GM21447 (cell line): ENCODE data around the gene PLCB2.

Experiments used
- ATAC-seq: cut with Tn5 transposase; IDR thresholded peaks from one replicate; pipeline ENCODE4 v1.9.1; 2021; ENCODE audit not compliant: unreplicated experiment

Gene PLCB2

DNA sequence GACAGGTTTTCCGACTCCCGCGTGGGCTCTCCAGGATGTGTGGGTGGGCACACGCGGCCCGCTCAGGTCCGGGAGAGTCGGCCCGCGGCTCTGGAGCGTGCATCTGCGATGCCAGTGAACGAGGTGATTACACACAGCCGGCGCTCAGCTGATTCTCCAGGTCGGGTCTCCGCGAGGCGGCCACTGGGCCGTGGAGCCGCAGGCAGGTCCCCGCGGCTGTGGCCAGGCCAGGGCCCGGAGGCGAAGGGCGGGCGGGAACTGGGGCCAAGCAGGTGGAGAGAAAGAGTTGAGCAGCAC, 55.6 kb downstream of the PLCB2 start:
- no peak for ATAC-seq

DNA sequence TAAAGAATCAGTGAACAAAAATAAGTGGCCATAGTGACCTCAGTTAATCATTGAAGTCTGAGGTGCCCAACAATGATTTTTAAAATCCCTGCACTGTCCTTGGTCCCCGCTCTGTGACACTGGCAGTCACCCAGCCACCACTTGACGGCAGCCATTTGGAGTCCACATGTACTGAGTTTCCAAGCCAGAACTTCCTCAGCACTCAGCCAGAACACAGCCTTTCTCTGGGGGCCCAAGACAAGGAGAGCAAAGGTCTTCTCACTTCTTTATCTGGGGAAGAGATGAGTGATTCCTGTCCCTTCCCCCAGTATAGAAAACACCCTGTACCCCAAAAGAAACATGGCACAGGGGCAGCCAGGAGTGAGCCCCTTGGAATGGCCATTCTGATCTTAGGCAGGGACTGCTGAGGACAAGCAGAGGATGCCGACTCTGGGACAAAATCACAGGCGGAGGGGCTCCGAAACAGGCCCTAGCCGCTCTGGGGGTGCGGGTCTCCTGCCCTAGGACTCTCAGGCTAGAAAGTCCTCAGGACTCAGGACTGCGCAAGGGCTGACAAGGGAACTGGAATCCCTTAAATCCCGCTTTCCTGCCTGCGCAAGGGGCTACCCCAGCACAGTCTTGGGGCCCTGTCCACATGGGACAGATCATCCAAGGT, 56.1 kb downstream of the PLCB2 start:
- ATAC-seq = no peak

GRCh38 chr15:40250771-40251483, 56.8 kb downstream of the PLCB2 start:
- ATAC-seq = no peak

DNA sequence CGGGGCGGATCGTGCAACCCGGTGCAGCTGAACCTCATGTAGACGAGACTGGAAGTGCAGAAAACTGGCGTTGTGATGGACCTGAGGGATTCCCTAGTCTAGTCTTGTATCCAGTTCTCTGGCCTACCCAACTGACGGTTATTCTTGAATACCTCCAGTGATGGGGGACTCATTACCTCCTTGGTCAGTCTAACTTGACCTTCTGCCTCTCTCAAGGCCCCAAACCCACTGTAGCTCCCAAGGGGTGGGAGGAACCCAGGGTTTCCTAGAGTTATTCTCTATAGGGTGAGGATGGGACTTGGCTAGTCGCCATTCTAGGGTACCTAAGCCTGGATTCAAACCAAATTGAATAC, 57.5 kb downstream of the PLCB2 start:
- no peak for ATAC-seq

GRCh38 chr15:40249477-40250303, 58.0 kb downstream of the PLCB2 start:
- no peak for ATAC-seq

- no peak for ATAC-seq
Measured at GRCh38 chr15:40248006-40248783, 59.5 kb downstream of the PLCB2 start.

- ATAC-seq = no peak
Measured at GRCh38 chr15:40247406-40247971, 60.2 kb downstream of the PLCB2 start.

DNA sequence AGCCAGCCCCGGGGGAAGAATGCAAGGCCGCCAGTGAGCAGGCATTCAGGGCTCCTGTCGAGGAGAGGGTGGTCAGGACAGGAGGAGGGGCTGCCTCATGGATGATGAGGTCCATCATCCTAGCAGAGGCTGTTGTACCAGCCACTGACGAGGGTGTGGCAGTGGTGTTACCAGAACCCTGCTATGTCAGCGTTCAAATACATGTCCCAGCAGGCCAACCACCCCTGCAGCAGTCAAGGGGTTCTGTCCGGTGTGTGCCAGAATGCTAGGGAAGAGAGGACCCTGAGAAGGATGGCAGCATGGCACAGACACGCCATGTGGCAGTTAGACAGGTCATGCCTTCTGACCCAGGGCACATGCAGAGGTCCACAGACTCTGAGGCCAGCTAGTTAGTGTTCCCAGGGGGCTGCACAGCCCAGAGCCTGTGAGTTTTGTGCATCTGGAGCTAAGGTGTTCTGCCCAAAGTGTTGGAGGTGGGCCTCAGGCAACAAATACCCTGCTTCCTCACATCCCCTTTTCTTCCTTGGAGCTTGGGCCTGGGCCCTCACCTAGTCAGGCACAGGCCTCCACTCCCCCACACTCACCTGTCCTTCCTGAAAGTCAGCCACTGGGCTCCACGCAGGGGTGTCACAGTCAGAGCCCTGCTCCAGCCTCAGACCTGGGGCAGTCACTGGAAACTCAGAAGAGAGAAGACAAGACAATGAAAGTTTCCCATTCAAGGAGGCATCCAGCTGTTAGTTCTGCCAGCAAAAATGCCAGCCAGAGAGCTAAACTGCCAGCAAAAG, 61.0 kb downstream of the PLCB2 start:
- no peak for ATAC-seq

GRCh38 chr15:40245666-40246450, 61.9 kb downstream of the PLCB2 start:
- no peak for ATAC-seq

GRCh38 chr15:40244961-40245523, 62.7 kb downstream of the PLCB2 start:
- no peak for ATAC-seq

DNA sequence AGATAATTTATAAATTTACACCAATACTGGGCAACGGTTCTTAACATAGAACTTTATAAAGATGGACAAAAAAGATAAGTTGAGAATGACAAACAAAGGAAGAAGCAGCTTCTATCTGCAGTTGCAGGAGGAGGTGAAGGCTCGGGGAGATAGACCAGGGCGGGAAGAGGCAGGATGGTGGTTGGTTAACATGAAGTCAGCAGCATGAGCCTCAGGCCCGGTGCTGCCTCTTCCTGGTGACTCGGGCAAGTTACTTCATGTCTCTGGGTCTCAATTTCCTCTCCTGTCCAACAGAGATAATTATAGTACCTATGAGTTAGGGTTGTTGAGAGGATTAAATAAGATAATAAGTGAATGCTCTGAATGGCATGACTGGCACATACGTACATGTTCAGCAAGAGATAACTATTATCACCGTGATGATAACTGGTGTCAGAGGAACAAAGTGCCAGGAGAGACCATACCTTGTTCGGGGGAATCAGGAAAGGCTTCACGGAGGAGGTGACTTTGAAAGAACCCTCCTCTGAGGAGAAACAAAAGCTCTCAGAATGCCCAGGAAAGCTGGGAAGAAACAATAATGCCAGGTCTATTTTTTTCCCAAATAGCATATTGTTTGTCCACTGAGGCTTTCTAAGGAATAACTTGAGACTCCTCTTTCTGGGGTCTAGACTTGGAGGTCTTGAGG, 64.5 kb downstream of the PLCB2 start:
- no peak for ATAC-seq

GRCh38 chr15:40242601-40243000, 65.1 kb downstream of the PLCB2 start:
- ATAC-seq = no peak

GRCh38 chr15:40242213-40242599, 65.5 kb downstream of the PLCB2 start:
- ATAC-seq = no peak

DNA sequence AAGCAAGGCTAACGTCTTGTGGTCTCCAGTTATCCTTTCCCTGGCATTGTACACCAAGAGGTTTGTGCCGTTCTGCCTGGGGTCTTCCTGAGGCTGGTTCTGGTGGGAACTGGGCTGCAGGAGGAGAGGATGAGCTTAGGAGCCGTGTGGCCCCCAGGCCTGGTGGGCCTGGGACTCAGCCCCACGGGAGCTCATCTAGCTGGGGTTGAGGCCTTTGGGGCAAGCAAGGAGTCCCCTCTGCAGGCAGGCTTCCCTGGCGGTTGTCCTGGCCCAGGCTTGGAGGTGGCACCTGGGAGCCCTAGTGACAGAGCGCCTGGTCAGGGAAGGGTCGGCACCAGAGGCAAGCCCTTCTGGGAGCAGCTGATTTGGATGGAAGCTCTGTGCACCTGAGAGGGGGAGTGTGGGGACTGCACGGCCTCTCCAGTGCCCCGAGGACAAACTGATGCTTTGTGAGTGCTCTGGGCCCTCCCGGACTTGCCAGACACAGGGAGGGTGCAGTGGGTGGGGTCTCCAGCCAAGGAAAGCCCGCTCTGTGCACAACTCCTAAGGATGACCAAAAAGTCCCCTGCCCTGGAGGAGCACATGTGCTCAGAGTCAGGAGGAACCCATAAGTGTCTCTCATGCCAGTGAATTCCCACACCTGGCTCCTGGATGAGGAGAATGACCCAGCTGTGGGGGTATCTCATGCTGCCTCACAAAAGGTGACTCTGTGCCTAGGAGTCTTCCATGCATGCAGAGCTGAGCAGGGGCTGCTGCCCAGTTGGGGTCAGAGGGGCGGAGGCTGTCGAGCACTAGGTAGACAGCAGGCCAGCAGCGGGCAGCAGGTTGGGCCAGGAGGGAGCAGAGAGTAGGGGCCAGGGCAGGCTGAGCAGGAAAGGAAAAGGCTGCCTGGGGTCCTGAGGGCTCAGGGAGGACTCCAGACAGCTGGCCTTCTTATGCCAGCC, 66.2 kb downstream of the PLCB2 start:
- ATAC-seq = no peak

DNA sequence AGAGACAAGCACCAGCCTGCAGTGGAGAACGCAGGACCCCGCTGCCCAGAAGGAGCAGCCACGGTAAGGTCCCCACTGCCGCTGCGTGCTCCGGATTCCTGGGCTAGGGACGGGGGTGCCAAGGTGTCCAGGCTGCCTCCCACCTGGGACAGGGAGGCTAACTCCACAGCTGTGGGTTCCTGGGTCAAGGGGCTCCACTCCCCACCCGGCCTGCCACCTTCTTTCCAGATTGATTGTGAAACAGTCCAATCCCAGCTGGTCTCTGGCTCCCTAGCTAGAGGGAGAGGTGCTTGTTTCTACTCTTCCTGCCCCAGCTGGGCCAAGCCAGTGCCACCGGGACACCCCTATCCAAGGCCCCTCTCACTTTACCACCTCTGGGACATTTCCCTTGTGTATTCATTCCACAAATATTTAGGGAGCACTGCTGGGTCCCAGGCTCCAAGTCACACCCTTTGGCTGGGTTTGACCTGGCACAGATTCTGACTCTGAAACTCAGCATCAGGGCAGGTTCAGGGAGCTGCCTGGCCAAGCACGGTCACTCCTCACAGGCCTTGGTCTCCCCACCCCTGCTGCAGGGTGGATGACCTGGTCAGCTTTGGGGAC, 67.0 kb downstream of the PLCB2 start:
- no peak for ATAC-seq

GRCh38 chr15:40239693-40240618, 67.8 kb downstream of the PLCB2 start:
- no peak for ATAC-seq
